Ishikawa (cell line): ENCODE measurements around the gene PACSIN2.

Experiments used
- CEBPB ChIP-seq: IDR thresholded peaks from 2 replicates; pipeline ENCODE4 v1.6.1; 2012
- CREB1 ChIP-seq: IDR thresholded peaks from 2 replicates; pipeline ENCODE4 v1.6.1; 2012; ENCODE audit warnings: low read depth
- EGR1 ChIP-seq: IDR thresholded peaks from 2 replicates; pipeline ENCODE4 v1.6.1; 2012
- EP300 ChIP-seq: IDR thresholded peaks from 2 replicates; pipeline ENCODE4 v1.6.1; 2012; ENCODE audit warnings: borderline replicate concordance
- FOXM1 ChIP-seq: IDR thresholded peaks from 2 replicates; pipeline ENCODE4 v1.6.1; 2012; ENCODE audit warnings: low read depth, borderline replicate concordance
- MAX ChIP-seq: IDR thresholded peaks from 2 replicates; pipeline ENCODE4 v1.6.1; 2012
- NFIC ChIP-seq: IDR thresholded peaks from 2 replicates; pipeline ENCODE4 v1.6.1; 2012
- RAD21 ChIP-seq: IDR thresholded peaks from 2 replicates; pipeline ENCODE4 v1.6.1; 2012; ENCODE audit warnings: low read depth
- REST ChIP-seq: IDR thresholded peaks from 2 replicates; pipeline ENCODE4 v1.6.1; 2012; ENCODE audit warnings: low read depth, mild to moderate bottlenecking
- TAF1 ChIP-seq: IDR thresholded peaks from 2 replicates; pipeline ENCODE4 v1.6.1; 2012; ENCODE audit warnings: low read depth, mild to moderate bottlenecking
- TEAD4 ChIP-seq: IDR thresholded peaks from 2 replicates; pipeline ENCODE4 v1.6.1; 2012
- USF1 ChIP-seq: IDR thresholded peaks from 2 replicates; pipeline ENCODE4 v1.6.1; 2012
- YY1 ChIP-seq: IDR thresholded peaks from 2 replicates; pipeline ENCODE4 v1.6.1; 2012; ENCODE audit warnings: low read depth
- ZBTB7A ChIP-seq: IDR thresholded peaks from 2 replicates; pipeline ENCODE4 v1.6.1; 2012; ENCODE audit warnings: low read depth

The PACSIN2 gene

GRCh38 chr22:42880815-42881214 lies 134.1 kb downstream of the PACSIN2 start:
- TF ChIP-seq RAD21 (peak; percentile 24; the same call in 1 of the 2 replicates), FOXM1 (no peak), TAF1 (no peak)

- TF ChIP-seq TEAD4 (no peak), MAX (peak; percentile 30; the same call in 1 of the 2 replicates)
Observed at GRCh38 chr22:42879371-42880021, 135.5 kb downstream of the PACSIN2 start.

GRCh38 chr22:42878561-42879305 lies 136.2 kb downstream of the PACSIN2 start:
- TF ChIP-seq ZBTB7A (no peak), MAX (no peak), REST (no peak)

GRCh38 chr22:42877597-42878340 lies 137.2 kb downstream of the PACSIN2 start:
- TF ChIP-seq TAF1 (no peak), RAD21 (no peak), TEAD4 (no peak), EP300 (no peak), REST (no peak), FOXM1 (no peak), ZBTB7A (no peak), USF1 (no peak), MAX (no peak), NFIC (no peak), YY1 (no peak)

- TF ChIP-seq CREB1 (no peak), MAX (no peak), FOXM1 (no peak), CEBPB (no peak), EP300 (no peak), RAD21 (no peak), REST (no peak), NFIC (no peak), TAF1 (no peak), YY1 (no peak), TEAD4 (no peak), USF1 (no peak), EGR1 (no peak), ZBTB7A (no peak)
Observed at GRCh38 chr22:42877158-42877557, 137.8 kb downstream of the PACSIN2 start.
